Amniotic epithelial cell (primary cell): Measurements from ENCODE around the gene TMEM45A.
"Not testable (repeated sequence)": the region's sequence is repeated elsewhere in the genome, so short reads cannot be mapped to it uniquely, and the experiment has no call there.

Experiments
- DNase-seq: peaks from one replicate; pipeline ENCODE4 v3.0.0-alpha.2; 2010; ENCODE audit warnings: low read depth

Gene TMEM45A

DNA sequence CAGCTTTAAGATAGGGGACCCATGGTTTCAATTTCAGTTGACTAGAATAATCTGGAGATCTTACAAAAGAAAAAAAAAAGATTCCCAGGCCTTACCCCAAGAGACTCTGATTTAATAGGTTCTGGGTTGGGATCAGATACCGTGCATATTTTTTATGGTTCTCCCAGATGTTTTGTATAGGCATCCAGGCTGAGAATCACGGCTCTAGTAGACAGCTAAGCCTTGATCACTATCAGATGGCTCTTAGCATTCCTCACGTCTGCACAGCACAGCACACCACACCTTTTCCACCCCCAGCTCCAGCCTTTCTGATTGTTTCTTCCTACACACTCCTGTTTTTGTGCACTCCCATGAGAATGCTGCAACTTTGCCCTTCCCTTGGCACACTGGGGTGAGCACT, 40.8 kb downstream of the TMEM45A start:
- peak; percentile 81 for DNase-seq

DNA sequence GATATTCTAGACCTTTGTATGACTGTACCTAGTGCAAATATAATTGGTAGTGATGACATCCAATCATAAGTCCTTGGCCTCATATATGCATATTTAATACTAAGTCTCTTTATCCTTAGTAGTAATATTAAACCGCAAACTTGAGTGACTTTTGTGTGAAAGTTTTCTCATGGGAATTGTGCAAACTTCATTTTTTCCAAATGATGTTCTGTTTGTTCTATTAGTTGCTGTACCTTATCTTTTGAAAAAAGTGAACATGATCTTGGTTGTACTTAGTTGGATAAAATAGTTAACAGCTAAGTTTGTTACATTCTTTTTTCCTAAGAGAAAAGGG, 43.2 kb downstream of the TMEM45A start:
- peak; percentile 84 for DNase-seq

DNA sequence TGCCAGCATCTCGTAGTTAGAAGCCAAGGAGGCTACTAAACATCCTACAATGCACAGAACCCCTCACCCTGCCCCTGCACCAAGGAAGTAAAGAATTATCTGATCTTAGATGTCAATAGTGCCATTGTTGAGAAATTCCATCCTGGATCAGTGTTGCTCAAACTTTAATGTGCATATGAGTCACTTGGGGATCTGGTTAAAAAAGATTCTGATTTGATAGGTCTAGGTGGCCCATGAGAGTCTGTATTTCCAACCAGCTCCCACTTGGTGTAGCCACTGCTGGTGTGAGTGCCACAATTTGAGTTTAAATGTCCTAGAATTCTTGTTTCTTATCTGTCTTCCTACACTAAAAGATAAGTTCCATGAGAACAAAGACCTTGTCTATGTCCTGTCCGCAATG, 43.7 kb downstream of the TMEM45A start:
- peak; percentile 77 for DNase-seq

DNA sequence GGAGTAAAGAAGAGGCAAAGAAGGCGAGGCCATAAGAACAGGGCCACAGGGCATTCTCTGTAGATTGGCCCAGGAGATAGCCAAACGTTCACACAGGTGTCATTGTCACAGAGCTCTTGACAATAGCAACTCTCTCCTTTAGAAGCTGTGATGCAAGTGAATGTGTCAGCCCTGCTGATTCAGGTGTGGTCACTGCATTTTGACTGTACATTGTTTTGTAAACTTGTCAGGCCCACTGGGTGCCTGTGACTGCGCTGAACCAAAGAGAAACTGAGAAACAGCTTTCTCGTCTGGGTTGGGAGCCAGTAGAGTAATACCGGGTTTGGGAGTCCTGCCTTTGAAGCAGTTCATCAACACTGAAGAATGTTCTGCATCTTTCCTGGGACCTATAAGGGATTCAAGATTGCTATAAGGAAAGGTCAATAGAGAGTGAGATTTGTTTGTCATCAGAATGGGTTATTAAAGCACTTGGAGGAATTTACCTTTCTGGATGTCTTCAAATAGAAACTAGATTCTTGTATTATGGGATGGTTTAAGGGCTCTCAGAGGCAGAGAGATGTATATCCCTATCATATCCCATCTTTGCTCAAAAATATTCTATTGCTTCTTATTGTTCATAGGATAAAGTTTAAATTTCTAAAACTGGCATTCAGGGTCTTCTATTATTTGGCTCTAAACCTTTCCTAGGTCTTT, 45.4 kb downstream of the TMEM45A start:
- DNase-seq, result no peak

DNA sequence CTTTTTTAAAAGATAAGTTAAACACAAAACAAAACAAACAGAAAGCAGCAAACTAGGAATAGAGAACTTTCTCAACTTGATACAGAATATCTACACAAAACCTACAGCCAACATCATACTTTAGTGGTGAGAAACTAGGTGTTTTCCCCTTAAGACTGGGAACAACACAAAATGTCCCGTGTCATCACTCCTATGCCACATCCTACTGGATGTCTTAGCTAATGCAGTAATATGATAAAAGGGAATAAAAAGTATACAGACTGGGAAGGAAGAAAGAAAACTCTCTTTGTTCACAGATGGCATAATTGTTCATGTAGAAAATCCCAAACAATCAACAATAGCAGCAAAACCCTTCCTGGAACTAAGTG, 45.9 kb downstream of the TMEM45A start:
- DNase-seq, result no peak

DNA sequence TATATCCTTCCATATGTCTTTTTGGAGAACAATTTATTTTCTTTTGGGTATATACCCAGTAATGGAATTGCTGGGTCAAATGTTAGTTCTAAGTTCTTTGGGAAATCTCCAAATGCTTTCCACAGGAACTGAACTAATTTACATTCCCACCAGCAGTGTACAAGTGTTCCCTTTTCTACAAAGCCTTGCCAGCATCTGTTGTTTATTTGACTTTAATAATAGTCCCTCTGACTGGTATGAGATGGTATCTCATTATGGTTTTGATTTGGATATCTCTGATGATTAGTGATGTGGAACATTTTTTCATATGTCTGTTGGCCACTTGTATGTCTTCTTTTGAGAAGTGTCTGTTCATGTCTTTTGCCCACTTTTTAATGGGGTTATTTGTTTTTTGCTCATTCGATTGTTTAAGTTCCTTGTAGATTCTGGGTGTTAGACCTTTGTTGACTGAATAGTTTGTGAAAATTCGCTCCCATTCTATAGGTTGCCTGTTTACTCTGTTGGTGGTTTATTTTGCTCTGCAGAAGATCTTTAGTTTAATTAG, 48.4 kb downstream of the TMEM45A start:
- DNase-seq, result no peak

DNA sequence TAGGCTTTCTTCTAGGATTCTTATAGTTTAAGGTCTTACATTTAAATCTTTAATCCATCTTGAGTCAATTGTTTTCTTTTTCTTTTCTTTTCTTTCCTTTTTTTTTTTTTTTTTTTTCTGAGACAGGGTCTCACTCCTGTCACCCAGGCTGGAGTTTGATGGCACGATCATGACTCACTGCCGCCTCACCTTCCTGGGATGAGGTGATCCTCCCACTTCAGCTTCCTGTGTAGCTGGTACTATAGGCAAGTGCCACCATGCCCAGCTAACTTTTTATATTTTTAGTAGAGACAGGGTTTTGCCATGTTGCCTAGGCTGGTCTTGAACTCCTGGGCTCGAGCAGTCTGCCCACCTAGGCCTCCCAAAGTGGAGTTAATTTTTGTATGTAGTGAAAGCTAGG, 49.0 kb downstream of the TMEM45A start:
- DNase-seq, result not testable (repeated sequence)

DNA sequence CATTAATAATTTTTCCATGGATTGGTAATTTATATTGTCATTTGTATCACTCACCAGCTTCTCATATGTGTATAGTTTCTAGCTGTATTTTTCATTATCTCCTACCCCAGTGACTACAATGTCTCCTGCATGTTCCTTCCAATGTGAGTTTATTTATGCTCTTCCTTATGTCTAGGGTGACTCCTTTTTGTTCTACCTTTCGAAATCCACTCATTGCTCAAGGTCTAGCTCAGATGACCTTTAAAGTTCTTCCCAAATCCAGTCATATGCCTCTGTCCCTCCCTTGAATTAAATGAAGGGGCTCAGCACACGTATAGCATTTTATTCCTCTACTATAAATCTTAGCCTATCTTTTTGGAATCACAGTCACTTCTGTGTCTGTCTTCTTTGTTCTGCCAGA, 53.0 kb downstream of the TMEM45A start:
- peak; percentile 42 for DNase-seq

DNA sequence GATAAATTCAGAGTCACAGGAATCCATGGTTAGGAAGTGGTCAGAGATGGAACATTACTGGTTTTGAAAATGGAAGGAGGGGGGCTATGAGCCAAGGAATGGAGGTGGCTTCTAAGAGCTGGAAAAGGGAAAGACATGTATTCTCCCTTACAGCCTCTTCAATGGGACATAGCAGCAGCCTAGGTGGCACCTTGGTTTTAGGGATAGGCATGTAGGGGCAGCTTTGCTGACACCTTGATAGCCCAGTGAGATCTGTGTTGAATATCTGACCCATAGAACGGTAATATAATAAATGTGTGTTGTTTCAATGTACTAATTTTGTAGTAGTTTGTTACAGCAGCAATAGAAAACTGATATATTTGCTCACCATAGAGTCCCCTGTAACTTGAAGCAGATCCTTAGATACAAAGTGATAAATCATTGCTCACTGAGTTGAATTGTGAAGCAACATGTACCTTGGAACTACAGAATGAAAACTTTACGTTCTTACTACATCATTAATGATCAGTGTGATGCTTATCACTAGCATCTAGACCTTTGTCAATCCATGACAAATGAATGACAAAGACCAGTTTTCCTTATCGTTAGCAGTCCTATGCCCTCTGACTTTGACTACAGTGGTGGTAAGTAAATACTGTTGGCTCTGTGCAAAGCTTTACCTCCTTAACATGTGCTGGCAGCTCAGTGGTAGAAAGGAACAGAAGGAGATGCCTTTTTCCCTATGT, 53.8 kb downstream of the TMEM45A start:
- DNase-seq, result no peak

DNA sequence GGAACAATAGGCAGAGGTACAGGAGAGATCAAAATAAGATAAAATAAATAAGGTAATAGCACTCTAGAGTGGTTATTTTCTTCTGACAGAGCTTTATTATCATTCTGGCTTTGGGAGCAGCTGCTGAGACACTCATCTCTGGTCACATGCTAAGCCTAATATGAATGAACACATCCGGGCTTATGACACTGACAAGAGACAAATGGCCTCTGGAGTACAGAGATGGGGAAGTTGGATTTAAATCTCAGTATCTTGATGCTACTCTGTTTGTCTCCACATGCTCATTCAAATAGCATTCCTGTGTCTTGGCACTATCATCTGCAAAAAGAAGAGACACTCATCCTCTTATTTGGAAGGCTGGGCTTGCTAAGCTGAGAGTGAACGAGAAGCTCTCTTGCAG, 55.6 kb downstream of the TMEM45A start:
- peak; percentile 39 for DNase-seq

DNA sequence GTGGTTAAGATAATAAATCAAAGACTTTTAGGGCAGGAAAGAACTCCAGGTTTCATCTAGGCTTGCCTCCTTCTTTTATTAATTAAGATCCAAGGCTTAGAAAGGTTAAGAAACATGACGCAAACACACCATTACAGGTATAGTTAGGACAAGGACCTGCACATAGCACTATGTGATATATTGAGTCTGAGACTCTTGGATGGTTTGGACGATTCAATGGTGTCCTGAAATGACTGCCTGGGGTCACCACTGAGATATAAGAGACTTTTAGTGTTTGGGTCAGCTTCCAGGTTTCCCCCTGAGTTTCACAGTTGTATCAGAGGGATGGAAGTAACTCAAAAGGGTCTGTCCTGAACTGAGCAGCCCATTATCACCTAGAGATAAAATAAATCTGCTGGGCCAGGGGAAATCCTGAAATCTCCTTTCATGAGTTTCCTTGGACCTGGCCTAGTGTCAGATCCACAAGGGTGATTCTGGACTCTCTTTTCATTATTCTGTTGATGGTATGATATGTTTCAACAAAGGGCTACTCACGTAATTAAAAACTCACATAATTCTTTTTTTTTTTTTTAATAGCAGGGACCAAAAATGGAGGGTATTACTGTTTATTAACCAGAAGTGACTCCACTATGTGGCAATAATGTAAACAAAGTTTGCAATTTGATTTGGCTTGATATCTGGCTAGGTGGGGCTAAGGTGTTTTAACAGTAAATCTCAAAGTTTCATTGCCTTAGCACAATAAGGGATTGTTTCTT, 61.4 kb downstream of the TMEM45A start:
- no peak for DNase-seq

DNA sequence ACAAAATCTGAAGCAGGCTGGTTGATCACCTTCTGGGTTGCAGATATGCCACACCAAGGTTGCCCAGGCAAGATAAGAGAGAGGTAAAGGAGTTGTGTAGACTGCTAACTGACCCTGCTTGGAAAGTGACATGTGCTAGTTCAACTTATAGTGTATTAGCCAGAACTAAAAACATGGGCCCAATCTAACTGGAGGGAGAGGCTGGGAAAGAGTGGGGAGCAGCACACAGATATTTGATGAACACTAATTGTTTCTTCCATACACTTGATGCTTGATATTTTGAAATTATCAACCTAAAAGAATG, 61.9 kb downstream of the TMEM45A start:
- no peak for DNase-seq

DNA sequence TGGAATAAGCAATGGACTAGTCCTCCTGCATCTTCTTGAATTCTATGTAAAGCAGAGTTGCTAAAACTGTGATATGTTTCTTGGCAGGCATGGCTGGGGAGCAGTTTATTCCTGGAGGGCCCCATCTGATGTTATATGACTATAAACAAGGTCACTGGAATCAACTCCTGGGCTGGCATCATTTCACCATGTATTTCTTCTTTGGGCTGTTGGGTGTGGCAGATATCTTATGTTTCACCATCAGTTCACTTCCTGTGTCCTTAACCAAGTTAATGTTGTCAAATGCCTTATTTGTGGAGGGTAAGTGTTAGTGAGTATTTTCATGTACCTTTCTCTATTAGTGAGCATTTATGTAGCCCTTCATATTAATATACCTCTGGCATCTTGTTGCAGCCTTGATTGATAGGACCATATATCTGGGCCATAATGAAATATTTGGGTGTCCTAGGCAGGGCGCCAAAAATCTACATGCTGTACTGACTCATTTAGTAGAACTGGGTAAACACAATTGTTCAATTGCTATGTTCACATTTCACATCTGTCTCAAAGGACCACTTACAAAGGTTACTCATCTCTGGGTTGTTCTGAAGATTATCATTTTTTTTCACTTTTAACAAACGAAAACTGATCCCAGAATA, 64.4 kb downstream of the TMEM45A start:
- peak; percentile 81 for DNase-seq

DNA sequence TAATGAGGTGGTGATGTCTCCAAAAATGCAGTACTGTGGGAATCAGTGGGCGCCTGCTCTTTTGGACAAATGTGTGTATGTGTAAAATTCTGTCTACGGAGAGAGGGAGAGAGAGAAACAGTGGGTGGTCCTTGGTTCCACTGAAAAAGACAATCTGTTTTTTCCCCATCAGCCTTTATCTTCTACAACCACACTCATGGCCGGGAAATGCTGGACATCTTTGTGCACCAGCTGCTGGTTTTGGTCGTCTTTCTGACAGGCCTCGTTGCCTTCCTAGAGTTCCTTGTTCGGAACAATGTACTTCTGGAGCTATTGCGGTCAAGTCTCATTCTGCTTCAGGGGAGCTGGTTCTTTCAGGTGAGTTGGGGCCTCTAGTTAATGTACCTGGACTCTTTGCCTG, 65.8 kb downstream of the TMEM45A start:
- DNase-seq, result no peak

DNA sequence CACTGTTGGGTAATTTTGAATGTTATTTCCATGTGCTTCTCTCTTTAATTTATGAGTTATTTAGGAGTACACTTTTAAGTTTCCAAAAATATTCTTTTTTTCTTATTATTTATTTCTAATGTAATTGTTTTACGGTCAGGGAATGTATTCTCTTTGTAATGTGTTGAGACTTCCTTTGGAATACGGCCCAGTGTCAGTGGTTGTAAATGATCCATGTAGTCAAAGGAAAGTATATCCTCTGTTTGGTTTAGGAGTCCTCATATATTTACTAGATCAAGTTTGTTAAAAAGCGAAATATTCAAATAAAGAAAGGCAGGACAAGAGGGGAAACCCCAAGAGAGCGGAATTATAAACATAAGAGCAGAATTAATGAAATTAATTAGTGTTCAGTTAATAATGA, 68.0 kb downstream of the TMEM45A start:
- DNase-seq, result no peak

DNA sequence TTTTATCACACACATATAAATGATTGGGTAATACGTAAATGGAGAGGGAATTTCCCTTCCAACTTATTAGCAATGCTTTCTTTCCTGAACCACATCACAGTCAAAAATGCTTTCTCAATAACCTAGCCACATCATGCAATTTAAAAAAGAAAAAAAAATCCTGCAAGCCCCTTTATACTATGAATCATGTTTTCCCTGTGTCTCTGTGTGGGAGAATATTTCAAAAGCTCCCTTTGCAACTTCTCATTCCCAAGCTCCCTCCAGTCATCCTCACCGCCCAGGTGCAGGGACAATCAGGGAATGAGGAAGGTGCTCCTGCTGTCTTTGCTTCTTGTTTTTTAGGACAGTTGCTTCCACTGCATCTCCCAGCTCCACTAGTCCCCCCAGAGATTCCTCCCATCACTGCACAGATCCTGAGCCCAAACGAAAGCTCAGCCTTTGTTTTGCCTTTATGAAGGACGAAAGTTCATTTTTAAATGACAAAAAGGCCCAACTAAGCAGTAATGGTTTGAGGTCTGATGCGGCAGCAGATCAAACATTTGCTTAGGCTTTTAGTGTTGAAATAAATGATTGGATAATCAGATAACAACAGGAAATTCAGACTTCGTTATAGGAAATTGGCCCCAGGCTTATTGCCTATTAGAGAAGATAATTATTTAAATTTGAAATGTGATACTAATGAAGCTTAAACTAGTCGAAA, 69.2 kb downstream of the TMEM45A start:
- DNase-seq, result peak; percentile 92

DNA sequence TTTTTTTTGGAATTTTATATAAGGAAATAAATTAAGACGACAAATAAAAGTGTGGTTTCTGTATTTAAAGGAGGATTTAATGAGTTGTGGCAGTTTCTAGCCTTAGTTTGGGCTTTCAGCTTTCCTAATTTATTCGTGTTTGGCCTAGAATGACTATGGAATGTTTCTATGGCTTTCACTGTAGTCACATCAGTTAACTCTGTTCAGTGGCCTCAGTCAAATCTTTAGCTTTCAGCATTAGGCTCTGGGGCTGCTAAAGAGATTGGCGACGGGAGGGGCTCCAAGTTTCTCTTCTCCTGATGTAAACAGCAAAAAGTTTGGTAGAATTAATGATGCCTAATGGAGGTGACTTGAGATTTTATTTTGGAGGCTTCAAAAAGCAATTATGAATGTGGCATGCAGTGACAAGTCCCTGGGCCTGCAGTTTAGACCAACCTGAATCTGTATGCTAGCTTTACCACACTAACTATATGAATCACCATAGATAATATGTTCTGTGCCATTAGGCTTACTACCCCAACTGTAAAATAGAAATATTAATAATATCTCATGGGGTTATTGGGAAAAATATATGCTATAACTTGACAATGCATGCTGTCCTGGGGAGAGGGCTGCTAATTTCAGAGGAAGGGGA, 69.9 kb downstream of the TMEM45A start:
- no peak for DNase-seq

DNA sequence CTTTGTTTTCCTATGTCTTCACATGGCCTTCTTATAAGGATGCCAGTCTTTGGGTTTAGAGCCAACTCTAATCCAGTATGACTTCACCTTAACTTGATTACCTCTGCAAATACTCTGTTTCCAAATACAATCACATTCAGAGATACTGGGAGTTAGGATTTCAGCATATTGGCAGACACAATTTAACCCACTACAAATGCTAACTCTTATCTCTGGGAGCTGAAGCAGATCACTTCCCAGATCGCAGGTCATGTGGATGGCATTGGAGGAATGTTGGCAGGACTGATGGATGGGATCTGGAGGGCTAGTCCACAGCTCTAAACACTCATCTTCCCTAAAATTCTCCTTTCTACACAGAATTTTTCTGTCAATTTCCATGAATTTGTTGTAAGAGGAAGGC, 70.8 kb downstream of the TMEM45A start:
- DNase-seq, result peak; percentile 49

DNA sequence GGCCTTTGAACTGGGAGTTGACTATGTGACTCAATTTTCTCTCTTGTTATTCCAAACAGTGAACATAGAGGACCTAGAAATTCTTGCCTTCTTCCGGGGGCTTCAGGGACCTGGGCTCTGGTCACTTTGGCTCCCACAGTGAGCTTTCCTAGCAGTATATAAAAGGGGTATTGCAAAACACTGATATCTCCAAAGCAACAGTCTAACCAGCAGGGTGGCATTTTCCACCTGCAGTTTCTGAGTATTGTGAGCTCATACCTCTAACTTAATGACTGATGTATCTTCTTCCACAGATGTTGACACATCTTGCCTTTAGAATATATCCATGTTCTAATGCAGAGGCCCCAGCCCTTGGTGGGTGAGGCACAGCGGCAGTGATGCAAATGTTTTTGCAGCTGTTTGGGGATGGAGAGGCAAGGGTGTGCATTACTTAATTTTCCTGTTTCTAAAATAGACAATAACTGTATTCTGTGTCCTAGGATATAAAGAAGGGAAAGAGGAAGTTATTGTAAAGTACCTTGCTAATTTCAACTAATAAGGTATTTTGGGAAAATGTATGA, 71.3 kb downstream of the TMEM45A start:
- no peak for DNase-seq

DNA sequence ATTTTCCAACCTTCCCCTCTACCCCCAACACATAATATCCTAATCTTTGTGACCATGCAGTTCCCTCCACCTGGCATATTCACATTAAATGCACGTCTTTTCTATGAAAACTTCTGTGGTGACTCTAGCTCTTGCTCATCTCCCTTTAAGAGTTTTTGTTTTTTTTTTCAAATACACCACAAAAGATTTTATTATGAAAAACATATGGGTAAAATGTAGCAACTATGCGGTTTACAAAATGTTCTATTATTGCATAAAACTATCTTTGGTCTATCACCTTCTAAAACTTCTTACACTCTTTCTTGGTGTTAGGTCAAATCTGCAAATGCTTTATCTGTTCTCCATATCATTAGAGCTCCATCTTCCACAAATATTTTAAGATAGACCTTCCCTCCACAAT, 78.4 kb downstream of the TMEM45A start:
- DNase-seq, result no peak

DNA sequence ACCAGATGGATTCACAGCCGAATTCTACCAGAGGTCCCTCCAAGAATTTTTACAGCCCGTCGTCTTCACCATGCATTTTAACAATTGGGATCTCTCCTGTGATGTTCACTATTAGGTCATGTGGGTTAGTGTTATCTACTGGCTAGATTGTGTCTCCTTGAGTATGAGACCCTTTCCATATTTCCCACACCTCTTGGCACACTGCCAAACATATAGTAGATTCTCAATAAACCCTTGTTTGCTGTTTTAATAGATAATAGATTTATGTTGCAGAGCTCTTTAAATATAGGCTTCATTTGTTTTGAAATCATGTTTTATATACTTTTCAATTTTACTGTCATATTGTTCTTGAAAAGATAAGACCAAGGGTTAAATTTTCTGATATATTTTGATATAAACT, 82.1 kb downstream of the TMEM45A start:
- DNase-seq, result no peak
